ENCODE measurements around the gene ARID1A.

DNA sequence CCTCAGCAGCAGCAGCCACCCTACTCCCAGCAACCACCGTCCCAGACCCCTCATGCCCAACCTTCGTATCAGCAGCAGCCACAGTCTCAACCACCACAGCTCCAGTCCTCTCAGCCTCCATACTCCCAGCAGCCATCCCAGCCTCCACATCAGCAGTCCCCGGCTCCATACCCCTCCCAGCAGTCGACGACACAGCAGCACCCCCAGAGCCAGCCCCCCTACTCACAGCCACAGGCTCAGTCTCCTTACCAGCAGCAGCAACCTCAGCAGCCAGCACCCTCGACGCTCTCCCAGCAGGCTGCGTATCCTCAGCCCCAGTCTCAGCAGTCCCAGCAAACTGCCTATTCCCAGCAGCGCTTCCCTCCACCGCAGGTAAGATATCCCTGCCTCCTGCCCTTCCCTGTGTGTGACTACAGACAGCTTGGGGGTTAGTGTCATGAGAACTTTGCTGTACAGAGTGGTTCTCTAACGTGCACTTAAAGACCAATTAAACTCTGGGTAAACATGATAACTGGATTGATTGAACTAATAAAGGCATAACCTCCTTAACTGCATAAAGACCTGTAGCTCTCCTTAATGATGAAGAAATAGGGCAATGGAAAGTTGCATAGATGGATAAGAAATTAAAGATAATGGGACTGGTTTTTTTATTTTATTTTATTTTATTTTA, 35.6 kb downstream of the ARID1A start:
- TF ChIP-seq, protein P1, sequence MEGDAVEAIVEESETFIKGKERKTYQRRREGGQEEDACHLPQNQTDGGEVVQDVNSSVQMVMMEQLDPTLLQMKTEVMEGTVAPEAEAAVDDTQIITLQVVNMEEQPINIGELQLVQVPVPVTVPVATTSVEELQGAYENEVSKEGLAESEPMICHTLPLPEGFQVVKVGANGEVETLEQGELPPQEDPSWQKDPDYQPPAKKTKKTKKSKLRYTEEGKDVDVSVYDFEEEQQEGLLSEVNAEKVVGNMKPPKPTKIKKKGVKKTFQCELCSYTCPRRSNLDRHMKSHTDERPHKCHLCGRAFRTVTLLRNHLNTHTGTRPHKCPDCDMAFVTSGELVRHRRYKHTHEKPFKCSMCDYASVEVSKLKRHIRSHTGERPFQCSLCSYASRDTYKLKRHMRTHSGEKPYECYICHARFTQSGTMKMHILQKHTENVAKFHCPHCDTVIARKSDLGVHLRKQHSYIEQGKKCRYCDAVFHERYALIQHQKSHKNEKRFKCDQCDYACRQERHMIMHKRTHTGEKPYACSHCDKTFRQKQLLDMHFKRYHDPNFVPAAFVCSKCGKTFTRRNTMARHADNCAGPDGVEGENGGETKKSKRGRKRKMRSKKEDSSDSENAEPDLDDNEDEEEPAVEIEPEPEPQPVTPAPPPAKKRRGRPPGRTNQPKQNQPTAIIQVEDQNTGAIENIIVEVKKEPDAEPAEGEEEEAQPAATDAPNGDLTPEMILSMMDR (conservative IDR thresholded peaks at IDR 0.05): no peak
- no peak for TF ChIP-seq ZFX (IDR thresholded peaks at IDR 0.05)

Measured in C4-2B (cell line).